ENCODE data around the gene CBX8.
"Not testable (repeated sequence)": the region's sequence is repeated elsewhere in the genome, so short reads cannot be mapped to it uniquely, and the experiment has no call there.

CBX8 gene

DNA sequence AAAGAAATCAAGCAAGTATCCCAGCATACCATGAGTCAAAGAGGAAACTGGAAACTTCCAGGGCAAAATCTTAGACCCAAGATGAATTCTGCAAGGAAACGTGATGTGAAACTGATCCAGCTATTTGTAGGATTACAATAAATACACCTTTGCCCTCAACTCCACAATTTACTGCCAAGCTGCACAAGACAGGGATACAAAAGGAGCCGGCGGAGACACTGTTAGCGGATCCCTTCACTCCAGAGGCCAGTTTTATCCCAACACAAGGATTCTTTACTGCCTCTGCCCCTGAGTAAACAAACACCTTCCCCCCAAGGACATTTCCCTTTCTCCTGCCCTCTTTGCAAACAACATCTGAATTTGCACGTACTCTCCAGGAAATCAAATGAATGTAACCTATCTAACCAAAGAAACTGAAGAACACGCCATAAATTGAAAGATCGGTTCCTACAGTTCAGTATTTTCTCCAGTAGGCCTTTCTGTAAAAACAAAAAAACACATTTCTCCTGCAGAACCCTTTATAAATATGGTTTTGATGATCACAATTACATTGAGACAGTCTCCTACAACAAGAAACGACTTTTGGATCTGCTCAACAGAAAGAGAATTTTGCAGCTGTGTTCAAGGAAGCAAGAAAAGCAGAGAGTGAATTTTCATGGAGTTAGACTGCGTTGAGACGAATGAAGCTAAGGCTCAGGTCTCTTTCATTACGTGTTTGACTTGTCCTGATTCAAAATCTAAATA lies 20.3 kb downstream of the CBX8 start:
- H3K4me1 ChIP-seq (ENCODE audit: control insufficient read depth, insufficient read depth, low read length), result peaks cover 15% of the 10 kb centered on the region
- no peak overlapping the region for H3K4me3 ChIP-seq (ENCODE audit: low read length)
- H3K4me2 ChIP-seq (ENCODE audit: low read length), result no peak overlapping the region
- no peak overlapping the region for H3K9ac ChIP-seq (ENCODE audit: low read depth, low read length)
- no peaks in the 10 kb centered on the region for H3K9me3 ChIP-seq (replicated peaks; ENCODE audit: low read length)
- H3K27me3 ChIP-seq (ENCODE audit: control insufficient read depth, insufficient read depth, low read length), result peaks cover 53% of the 10 kb centered on the region
- H3K36me3 ChIP-seq (ENCODE audit: insufficient read depth, low read length), result no peaks in the 10 kb centered on the region

DNA sequence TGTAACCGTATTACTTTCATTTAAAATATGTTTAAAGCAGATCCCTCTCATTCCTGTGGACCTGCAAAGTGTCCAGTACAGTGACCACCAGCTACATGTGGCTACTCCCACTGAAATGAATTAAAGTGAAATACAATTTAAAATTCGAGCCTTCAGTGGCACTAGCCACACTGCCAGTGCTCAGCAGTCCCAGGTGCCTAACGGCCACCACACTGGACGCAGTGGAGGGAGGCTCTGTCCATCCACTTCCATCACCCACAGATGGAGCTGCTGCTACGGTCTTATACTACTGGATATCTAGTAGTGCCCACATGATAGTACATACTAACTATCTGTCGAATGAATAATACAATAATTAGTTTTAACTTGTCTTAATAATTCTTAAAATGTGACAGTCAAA lies 21.2 kb downstream of the CBX8 start:
- H3K4me3 ChIP-seq (ENCODE audit: low read length), result no peak overlapping the region
- H3K27me3 ChIP-seq (ENCODE audit: control insufficient read depth, insufficient read depth, low read length), result peaks cover 53% of the 10 kb centered on the region
- H3K9me3 ChIP-seq (replicated peaks; ENCODE audit: low read length), result no peaks in the 10 kb centered on the region
- H3K9ac ChIP-seq (ENCODE audit: low read depth, low read length), result no peak overlapping the region
- no peaks in the 10 kb centered on the region for H3K36me3 ChIP-seq (ENCODE audit: insufficient read depth, low read length)
- H3K4me2 ChIP-seq (ENCODE audit: low read length), result no peak overlapping the region
- H3K4me1 ChIP-seq (ENCODE audit: control insufficient read depth, insufficient read depth, low read length), result peaks cover 15% of the 10 kb centered on the region

DNA sequence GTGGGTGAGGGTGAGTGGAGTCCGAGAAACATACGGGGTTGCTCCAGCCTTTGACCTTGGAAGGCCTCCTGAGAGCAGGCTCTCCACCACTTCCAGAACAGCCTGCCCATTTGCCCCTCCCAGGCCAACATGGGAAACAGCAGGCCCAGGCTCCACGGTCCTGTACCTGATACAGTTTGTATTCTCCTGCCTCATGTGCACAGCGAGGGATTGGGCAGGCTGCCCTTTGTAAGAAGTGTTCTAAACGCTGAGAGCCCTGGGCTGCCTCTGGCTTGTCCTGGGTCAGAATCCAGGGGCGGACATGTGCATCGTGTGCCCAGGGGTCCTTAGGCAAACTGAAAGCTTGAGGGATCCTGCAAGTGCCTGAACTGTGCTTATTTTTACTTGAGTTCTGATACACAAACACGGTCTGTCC lies 22.3 kb downstream of the CBX8 start:
- Histone ChIP-seq H3K4me1 (ENCODE audit: control insufficient read depth, insufficient read depth, low read length) (peaks cover 15% of the 10 kb centered on the region), H3K9ac (ENCODE audit: low read depth, low read length) (no peak overlapping the region), H3K27me3 (ENCODE audit: control insufficient read depth, insufficient read depth, low read length) (peaks cover 60% of the 10 kb centered on the region), H3K4me3 (ENCODE audit: low read length) (no peak overlapping the region), H3K36me3 (ENCODE audit: insufficient read depth, low read length) (no peaks in the 10 kb centered on the region), H3K9me3 (replicated peaks; ENCODE audit: low read length) (no peaks in the 10 kb centered on the region), H3K4me2 (ENCODE audit: low read length) (no peak overlapping the region)

DNA sequence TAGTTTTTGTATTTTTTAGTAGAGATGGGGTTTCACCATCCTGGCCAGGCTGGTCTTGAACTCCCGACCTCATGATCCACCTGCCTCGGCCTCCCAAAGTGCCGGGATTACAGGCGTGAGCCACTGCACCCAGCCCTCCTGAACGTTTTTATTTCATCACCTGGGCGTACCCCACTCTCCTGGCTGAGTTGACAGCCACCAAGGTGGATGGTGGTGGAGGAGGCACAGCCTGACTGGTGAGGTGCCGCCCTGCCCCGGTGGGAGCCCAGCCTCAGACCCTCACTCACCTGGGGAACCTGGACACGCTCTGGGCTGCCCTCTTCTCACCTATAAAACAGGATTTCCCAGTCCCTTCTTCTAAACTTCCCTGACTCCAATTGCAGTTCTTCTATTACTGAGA lies 24.2 kb downstream of the CBX8 start:
- not testable (repeated sequence) for H3K9me3 ChIP-seq (replicated peaks; ENCODE audit: low read length); H3K36me3 ChIP-seq (ENCODE audit: insufficient read depth, low read length); H3K4me2 ChIP-seq (ENCODE audit: low read length); H3K4me3 ChIP-seq (ENCODE audit: low read length); H3K4me1 ChIP-seq (ENCODE audit: control insufficient read depth, insufficient read depth, low read length); H3K9ac ChIP-seq (ENCODE audit: low read depth, low read length)
- peaks cover 70% of the 10 kb centered on the region for H3K27me3 ChIP-seq (ENCODE audit: control insufficient read depth, insufficient read depth, low read length)

DNA sequence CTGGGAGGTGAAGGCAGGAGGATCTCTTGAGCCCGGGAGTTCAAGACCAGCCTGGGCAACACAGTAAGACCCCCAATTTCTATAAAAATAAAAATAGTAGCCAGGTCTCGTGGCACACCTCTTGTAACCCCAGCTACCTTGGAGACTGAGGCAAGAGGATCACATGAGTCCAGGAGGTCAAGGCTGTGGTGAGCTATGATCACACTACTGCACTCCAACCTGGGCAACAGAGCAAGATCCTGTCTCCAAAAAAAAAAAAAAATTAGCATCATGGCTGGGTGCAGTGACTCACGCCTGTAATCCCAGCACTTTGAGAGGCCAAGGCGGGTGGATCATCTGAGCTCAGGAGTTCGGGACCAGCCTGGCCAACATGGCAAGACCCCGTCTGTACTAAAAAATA lies 25.6 kb downstream of the CBX8 start:
- H3K4me2 ChIP-seq (ENCODE audit: low read length), result no peak overlapping the region
- H3K9me3 ChIP-seq (replicated peaks; ENCODE audit: low read length), result no peaks in the 10 kb centered on the region
- peaks cover 64% of the 10 kb centered on the region for H3K27me3 ChIP-seq (ENCODE audit: control insufficient read depth, insufficient read depth, low read length)
- no peaks in the 10 kb centered on the region for H3K4me1 ChIP-seq (ENCODE audit: control insufficient read depth, insufficient read depth, low read length)
- no peaks in the 10 kb centered on the region for H3K36me3 ChIP-seq (ENCODE audit: insufficient read depth, low read length)
- H3K9ac ChIP-seq (ENCODE audit: low read depth, low read length), result no peak overlapping the region
- no peak overlapping the region for H3K4me3 ChIP-seq (ENCODE audit: low read length)

DNA sequence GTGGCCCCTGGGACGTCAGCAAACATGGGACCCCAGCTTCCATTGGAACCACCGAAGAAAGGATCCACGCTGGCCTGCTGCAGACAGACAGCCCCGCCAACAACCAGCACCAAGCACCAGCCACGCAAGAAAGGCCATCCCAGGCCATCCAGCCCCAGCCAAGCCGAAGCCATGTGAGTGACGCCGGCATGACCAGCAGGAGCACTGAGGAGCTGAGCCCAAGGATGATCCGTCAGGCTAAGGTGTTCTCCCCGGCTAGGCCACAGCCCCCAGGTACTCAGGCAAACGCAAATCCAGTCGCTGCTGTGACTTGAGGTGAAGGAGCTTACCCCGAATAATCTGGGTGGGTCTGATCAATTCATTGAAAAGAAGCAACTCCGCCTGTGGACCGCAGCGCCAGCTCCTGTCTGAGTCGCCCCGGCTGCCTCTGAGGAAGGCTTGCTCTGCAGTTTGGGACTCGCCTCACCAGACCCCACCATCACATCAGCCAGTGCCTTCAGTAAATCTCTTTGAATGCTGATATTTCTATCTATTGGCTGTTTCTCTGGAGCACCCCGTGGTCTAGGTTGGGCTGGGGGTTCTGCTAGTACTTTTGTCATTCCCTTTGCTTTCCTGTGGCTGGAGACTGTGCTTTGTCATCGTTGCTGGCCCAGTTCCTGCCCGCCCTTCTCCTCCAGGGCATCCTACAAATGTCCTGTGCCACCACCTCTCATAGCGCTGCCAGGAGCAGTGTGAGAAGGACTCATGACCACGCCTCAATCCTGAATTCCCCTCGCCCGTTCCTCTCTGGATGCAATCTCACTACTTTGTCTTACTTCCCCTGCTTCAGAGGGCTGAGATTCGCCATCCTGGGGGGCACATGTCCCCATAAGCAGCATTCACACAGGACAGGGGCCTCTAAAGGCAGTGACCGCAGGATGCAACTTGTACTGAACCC lies 27.0 kb downstream of the CBX8 start:
- Histone ChIP-seq H3K4me2 (ENCODE audit: low read length) (no peak overlapping the region), H3K4me1 (ENCODE audit: control insufficient read depth, insufficient read depth, low read length) (no peaks in the 10 kb centered on the region), H3K9ac (ENCODE audit: low read depth, low read length) (no peak overlapping the region), H3K36me3 (ENCODE audit: insufficient read depth, low read length) (no peaks in the 10 kb centered on the region), H3K4me3 (ENCODE audit: low read length) (no peak overlapping the region), H3K27me3 (ENCODE audit: control insufficient read depth, insufficient read depth, low read length) (peaks cover 50% of the 10 kb centered on the region), H3K9me3 (replicated peaks; ENCODE audit: low read length) (no peaks in the 10 kb centered on the region)

DNA sequence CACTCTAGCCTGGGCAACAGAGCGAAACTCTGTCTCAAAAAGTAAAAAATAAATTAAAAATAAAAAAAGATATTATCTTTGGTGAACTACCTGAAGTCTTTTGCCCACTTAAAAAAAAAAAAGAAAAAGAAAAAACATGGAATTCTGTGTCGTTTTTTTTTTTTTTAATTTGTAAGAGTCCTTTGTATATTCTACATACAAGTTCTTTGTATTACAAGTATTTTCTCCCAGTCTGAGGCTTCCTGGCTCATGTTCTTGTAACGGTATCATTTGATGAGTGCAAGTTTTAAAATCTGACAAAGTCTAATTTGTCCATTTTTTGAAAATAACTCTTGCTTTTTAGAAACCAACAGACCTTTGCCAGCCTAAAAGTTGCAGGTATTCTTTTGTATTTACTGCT lies 31.2 kb downstream of the CBX8 start:
- no peak overlapping the region for H3K9ac ChIP-seq (ENCODE audit: low read depth, low read length)
- H3K36me3 ChIP-seq (ENCODE audit: insufficient read depth, low read length), result no peaks in the 10 kb centered on the region
- no peak overlapping the region for H3K4me3 ChIP-seq (ENCODE audit: low read length)
- H3K4me1 ChIP-seq (ENCODE audit: control insufficient read depth, insufficient read depth, low read length), result no peaks in the 10 kb centered on the region
- no peak overlapping the region for H3K4me2 ChIP-seq (ENCODE audit: low read length)
- no peaks in the 10 kb centered on the region for H3K9me3 ChIP-seq (replicated peaks; ENCODE audit: low read length)
- H3K27me3 ChIP-seq (ENCODE audit: control insufficient read depth, insufficient read depth, low read length), result peaks cover 43% of the 10 kb centered on the region

DNA sequence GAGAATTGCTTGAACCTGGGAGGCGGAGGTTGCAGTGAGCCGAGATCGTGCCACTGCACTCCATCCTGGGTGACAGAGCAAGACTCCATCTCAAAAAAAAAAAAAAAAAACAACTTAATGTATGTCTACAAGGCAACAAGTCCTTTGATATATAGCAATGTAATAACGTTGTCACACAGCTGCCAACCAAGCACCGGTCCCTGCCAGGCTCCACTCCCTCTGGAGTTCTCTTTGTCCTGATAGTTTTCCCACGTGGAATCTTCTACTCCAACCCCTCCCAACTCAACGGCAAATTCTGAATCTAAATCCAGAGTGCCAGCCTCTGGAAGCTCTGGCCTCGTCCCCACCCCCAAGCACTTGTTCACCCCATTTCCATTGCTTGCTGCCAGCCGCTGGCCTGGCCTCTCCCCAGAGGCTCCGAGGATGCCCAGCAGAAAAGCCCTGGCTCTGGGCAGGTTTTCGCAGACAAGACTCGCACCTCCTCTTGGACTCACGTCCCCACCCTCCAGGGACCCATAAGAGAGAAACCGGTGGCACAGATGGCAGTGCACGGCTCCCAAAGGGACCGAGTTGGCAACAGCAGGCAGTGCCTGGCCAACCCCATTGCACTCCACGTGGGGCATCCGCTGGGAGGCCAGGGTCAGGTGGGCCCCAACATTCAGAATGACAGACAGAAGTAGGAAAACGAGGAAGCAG lies 34.8 kb downstream of the CBX8 start:
- no peak overlapping the region for H3K4me2 ChIP-seq (ENCODE audit: low read length)
- no peaks in the 10 kb centered on the region for H3K36me3 ChIP-seq (ENCODE audit: insufficient read depth, low read length)
- no peak overlapping the region for H3K4me3 ChIP-seq (ENCODE audit: low read length)

DNA sequence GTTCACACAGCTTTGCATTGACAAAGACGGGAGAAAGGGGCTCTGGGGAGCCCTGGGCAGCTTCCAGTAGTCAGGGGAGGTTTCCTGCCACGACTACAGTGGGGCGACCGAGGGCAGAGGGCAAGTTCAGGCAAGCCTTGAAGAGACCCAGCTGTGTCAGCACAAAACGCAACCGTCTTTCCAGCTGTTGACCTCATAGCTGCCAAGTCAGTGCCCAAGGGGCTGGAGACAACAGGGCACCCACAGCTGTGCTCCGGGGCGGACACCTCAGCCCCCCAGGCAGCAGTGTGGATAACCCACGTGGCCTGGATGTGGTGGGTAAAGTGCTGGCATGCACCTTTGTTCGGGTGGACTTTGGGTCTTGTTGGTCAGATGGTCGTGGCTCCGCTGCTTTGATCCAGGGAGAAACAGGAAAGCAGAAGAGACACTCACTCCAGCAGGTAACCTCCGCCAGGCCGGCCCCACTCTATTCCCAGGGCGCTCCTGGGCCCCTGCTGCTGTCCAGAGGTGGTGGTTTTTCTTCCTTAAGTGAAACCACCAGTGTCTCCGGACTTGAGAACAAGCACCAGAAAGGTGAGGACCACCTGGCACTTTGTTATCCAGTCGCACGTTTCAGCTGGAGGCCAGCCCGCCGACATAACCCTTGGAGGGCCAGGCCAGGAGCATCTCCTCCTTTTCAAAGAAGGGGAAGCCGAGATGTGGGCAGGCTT lies 36.5 kb downstream of the CBX8 start:
- no peaks in the 10 kb centered on the region for H3K4me1 ChIP-seq (ENCODE audit: control insufficient read depth, insufficient read depth, low read length)
- H3K4me3 ChIP-seq (ENCODE audit: low read length), result no peak overlapping the region
- no peaks in the 10 kb centered on the region for H3K36me3 ChIP-seq (ENCODE audit: insufficient read depth, low read length)
- no peak overlapping the region for H3K9ac ChIP-seq (ENCODE audit: low read depth, low read length)
- H3K4me2 ChIP-seq (ENCODE audit: low read length), result no peak overlapping the region
- no peaks in the 10 kb centered on the region for H3K9me3 ChIP-seq (replicated peaks; ENCODE audit: low read length)
- peaks cover 47% of the 10 kb centered on the region for H3K27me3 ChIP-seq (ENCODE audit: control insufficient read depth, insufficient read depth, low read length)

More for the DNA sequence above, 34.8 kb downstream of the CBX8 start:
- Histone ChIP-seq H3K9ac (ENCODE audit: low read depth, low read length) (no peak overlapping the region), H3K4me1 (ENCODE audit: control insufficient read depth, insufficient read depth, low read length) (no peaks in the 10 kb centered on the region), H3K9me3 (replicated peaks; ENCODE audit: low read length) (no peaks in the 10 kb centered on the region), H3K27me3 (ENCODE audit: control insufficient read depth, insufficient read depth, low read length) (peaks cover 43% of the 10 kb centered on the region)

DNA sequence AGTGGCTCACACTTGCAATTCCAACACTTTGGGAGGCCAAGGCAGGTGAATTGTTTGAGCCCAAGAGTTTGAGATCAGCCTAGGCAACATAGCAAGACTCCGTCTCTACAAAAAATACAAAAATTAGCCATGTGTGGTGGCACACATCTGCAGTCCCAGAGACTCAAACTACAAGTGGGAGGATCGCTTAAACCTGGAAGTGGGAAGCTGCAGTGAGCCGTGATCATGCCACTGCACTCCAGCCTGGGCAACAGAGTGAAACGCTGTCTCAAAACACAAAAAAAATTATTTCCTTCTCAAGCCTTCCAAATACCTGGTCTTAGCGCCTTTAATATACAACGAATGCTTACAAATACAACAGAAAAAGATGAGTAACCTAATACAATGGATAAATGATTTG lies 38.6 kb downstream of the CBX8 start:
- H3K4me3 ChIP-seq (ENCODE audit: low read length), result no peak overlapping the region
- H3K9ac ChIP-seq (ENCODE audit: low read depth, low read length), result no peak overlapping the region
- H3K36me3 ChIP-seq (ENCODE audit: insufficient read depth, low read length), result no peaks in the 10 kb centered on the region
- H3K27me3 ChIP-seq (ENCODE audit: control insufficient read depth, insufficient read depth, low read length), result peaks cover 53% of the 10 kb centered on the region
- H3K4me2 ChIP-seq (ENCODE audit: low read length), result no peak overlapping the region
- no peaks in the 10 kb centered on the region for H3K4me1 ChIP-seq (ENCODE audit: control insufficient read depth, insufficient read depth, low read length)
- H3K9me3 ChIP-seq (replicated peaks; ENCODE audit: low read length), result no peaks in the 10 kb centered on the region

Measured in skeletal muscle satellite cell (primary cell).